Lower leg skin (tissue), 3 donors: ENCODE data around the gene MATR3.

Experiments
- POLR2A ChIP-seq, 2 donors: fragments of 450-650 bp; IDR thresholded peaks; one replicate each; pipeline ENCODE4 v1.6.1; 2016 to 2017; ENCODE audit warnings: antibody characterized with exemption in 2 of 2, mild to moderate bottlenecking in 1 of 2, moderate library complexity in 1 of 2
- TF ChIP-seq, protein P1 (sequence below), 3 donors: fragments of 450-650 bp; IDR thresholded peaks; one replicate each; pipeline ENCODE4 v1.5.1; 2016; ENCODE audit warnings: antibody characterized with exemption in 3 of 3, mild to moderate bottlenecking in 3 of 3, moderate library complexity in 2 of 3

GRCh38 chr5:139251281-139251687, 42.3 kb upstream of the MATR3 start:
- TF ChIP-seq, protein P1, sequence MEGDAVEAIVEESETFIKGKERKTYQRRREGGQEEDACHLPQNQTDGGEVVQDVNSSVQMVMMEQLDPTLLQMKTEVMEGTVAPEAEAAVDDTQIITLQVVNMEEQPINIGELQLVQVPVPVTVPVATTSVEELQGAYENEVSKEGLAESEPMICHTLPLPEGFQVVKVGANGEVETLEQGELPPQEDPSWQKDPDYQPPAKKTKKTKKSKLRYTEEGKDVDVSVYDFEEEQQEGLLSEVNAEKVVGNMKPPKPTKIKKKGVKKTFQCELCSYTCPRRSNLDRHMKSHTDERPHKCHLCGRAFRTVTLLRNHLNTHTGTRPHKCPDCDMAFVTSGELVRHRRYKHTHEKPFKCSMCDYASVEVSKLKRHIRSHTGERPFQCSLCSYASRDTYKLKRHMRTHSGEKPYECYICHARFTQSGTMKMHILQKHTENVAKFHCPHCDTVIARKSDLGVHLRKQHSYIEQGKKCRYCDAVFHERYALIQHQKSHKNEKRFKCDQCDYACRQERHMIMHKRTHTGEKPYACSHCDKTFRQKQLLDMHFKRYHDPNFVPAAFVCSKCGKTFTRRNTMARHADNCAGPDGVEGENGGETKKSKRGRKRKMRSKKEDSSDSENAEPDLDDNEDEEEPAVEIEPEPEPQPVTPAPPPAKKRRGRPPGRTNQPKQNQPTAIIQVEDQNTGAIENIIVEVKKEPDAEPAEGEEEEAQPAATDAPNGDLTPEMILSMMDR (IDR thresholded peaks at IDR 0.05), result no peak
- TF ChIP-seq POLR2A (IDR thresholded peaks at IDR 0.05), result no peak
